ENCODE data around the gene TEAD1.

The TEAD1 gene

GRCh38 chr11:12771875-12772274 is 97.7 kb downstream of the TEAD1 start:
- Histone ChIP-seq H3K4me3 (ENCODE audit: low read depth, low read length) (no peak overlapping the region), H3K36me3 (peaks cover 16% of the 10 kb centered on the region), H3K27me3 (no peaks in the 10 kb centered on the region), H3K4me1 (peaks cover 8% of the 10 kb centered on the region), H3K9me3 (no peaks in the 10 kb centered on the region)
- no peak for DNase-seq
- TF ChIP-seq CTCF (IDR thresholded peaks at IDR 0.05; ENCODE audit: low read depth, low read length), result no peak

GRCh38 chr11:12772324-12772723 is 98.1 kb downstream of the TEAD1 start:
- Histone ChIP-seq H3K27me3 (no peaks in the 10 kb centered on the region), H3K9me3 (no peaks in the 10 kb centered on the region), H3K36me3 (peaks cover 15% of the 10 kb centered on the region), H3K4me1 (peaks cover 7% of the 10 kb centered on the region), H3K4me3 (ENCODE audit: low read depth, low read length) (no peak overlapping the region)
- no peak for TF ChIP-seq CTCF (IDR thresholded peaks at IDR 0.05; ENCODE audit: low read depth, low read length)
- no peak for DNase-seq

GRCh38 chr11:12773591-12773990 is 99.4 kb downstream of the TEAD1 start:
- no peak for DNase-seq
- H3K4me3 ChIP-seq (ENCODE audit: low read depth, low read length), result no peak overlapping the region
- H3K36me3 ChIP-seq, result peaks cover 10% of the 10 kb centered on the region
- peaks cover 13% of the 10 kb centered on the region for H3K4me1 ChIP-seq
- TF ChIP-seq CTCF (IDR thresholded peaks at IDR 0.05; ENCODE audit: low read depth, low read length), result no peak
- no peaks in the 10 kb centered on the region for H3K9me3 ChIP-seq
- no peaks in the 10 kb centered on the region for H3K27me3 ChIP-seq

- H3K27me3 ChIP-seq, result no peaks in the 10 kb centered on the region
- peaks cover 11% of the 10 kb centered on the region for H3K4me1 ChIP-seq
- no peak for TF ChIP-seq CTCF (IDR thresholded peaks at IDR 0.05; ENCODE audit: low read depth, low read length)
- no peak for DNase-seq
- peaks cover 11% of the 10 kb centered on the region for H3K36me3 ChIP-seq
- H3K4me3 ChIP-seq (ENCODE audit: low read depth, low read length), result no peak overlapping the region
- H3K9me3 ChIP-seq, result no peaks in the 10 kb centered on the region
These were observed 101.7 kb downstream of the TEAD1 start for GRCh38 chr11:12775955-12776354.

GRCh38 chr11:12777208-12777874 is 103.1 kb downstream of the TEAD1 start:
- H3K4me3 ChIP-seq (ENCODE audit: low read depth, low read length), result no peak overlapping the region
- peaks cover 8% of the 10 kb centered on the region for H3K36me3 ChIP-seq
- no peak for TF ChIP-seq CTCF (IDR thresholded peaks at IDR 0.05; ENCODE audit: low read depth, low read length)
- no peaks in the 10 kb centered on the region for H3K27me3 ChIP-seq
- H3K9me3 ChIP-seq, result no peaks in the 10 kb centered on the region
- H3K4me1 ChIP-seq, result peaks cover 7% of the 10 kb centered on the region
- DNase-seq, result no peak

- peaks cover 7% of the 10 kb centered on the region for H3K4me1 ChIP-seq
- no peak for TF ChIP-seq CTCF (IDR thresholded peaks at IDR 0.05; ENCODE audit: low read depth, low read length)
- DNase-seq, result no peak
These were observed 104.2 kb downstream of the TEAD1 start for GRCh38 chr11:12778240-12778905.

More at GRCh38 chr11:12778240-12778905, 104.2 kb downstream of the TEAD1 start:
- no peaks in the 10 kb centered on the region for H3K27me3 ChIP-seq
- no peaks in the 10 kb centered on the region for H3K9me3 ChIP-seq
- H3K4me3 ChIP-seq (ENCODE audit: low read depth, low read length), result no peak overlapping the region
- peaks cover 5% of the 10 kb centered on the region for H3K36me3 ChIP-seq

Data from BE2C (cell line).